Measurements from ENCODE around the gene CCDC183. TPM values are rescaled to one million over a fixed set of nuclear protein-coding genes. Genes with fewer than 3 reads are reported as not detected.

Gene CCDC183
- total and polyA plus RNA-seq, 4 donors, result 0.38 to 4.6 (median 2.2) TPM

GRCh38 chr9:136844761-136845464 lies 48.8 kb downstream of the CCDC183 start:
- peaks cover 2 to 32% (median 13%) of the 10 kb centered on the region in 5 donors for H3K4me1 ChIP-seq (ENCODE audit: control insufficient read depth in 5 of 5, insufficient read depth in 5 of 5, low read length in 5 of 5)

DNA sequence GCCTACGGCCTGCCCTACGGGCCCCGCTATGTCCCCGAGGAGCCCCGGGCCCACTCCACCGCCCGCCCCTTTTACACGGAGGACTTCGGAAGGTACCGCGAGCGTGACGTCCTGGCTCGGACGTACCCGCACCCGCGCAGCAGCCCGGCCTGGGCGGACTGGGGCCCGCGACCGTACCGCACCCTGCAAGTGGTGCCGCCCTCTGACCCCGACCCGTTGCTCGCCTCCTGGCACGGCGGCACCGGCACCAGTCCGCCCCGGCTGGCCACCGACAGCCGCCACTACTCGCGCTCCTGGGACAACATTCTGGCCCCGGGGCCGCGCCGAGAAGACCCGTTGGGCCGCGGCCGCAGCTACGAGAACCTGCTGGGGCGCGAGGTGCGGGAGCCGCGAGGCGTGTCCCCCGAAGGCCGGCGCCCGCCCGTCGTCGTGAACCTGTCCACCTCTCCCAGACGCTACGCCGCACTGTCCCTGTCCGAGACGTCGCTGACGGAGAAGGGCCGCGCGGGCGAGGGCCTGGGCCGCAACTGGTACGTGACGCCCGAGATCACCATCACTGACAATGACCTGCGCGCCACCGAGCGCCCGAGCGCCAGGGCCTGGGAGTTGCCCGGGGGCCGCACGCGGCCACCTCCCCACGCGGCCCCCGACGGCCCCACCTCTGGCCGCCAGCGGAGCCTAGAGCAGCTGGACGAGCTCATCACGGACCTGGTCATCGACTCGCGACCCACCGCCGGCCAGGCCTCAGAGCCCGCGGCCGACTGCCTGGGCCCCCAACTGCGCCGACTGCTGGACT lies 49.5 kb downstream of the CCDC183 start:
- DNase-seq, result no peak
- Histone ChIP-seq H3K4me1 (ENCODE audit: control insufficient read depth in 5 of 5, insufficient read depth in 5 of 5, low read length in 5 of 5) (peaks cover 3 to 36% (median 19%) of the 10 kb centered on the region in 5 donors), H3K27me3 (ENCODE audit: control insufficient read depth in 3 of 3, insufficient read depth in 3 of 3, low read length in 2 of 3) (peaks cover 3 to 21% (median 8%) of the 10 kb centered on the region in 3 donors), H3K4me3 (no peak overlapping the region), H3K36me3 (ENCODE audit: control insufficient read depth in 4 of 4, insufficient read depth in 4 of 4, low read length in 4 of 4) (peaks cover 0 to 5% (median 2%) of the 10 kb centered on the region in 4 donors), H3K9ac (ENCODE audit: insufficient read depth in 1 of 2, low read length in 2 of 2) (no peak overlapping the region), H3K9me3 (ENCODE audit: control insufficient read depth in 4 of 4, insufficient read depth in 3 of 4, low read length in 3 of 4) (peaks cover 0 to 3% (median 0%) of the 10 kb centered on the region in 4 donors), H3K27ac (ENCODE audit: low read depth in 1 of 2, low read length in 1 of 2) (no peak overlapping the region)
- TF ChIP-seq CTCF (IDR thresholded peaks at IDR 0.05; ENCODE audit: control extremely low read depth, extremely low read depth), result no peak
- ATAC-seq (ENCODE audit: insufficient read depth, low FRiP score), result no peak
- 18 to 27% methylated on average over 81 to 102 of the region's 102 CpGs for WGBS, 2 donors

More at GRCh38 chr9:136844761-136845464, 48.8 kb downstream of the CCDC183 start:
- WGBS, 2 donors, result 11 to 15% methylated on average over 57 to 88 of the region's 88 CpGs
- Histone ChIP-seq H3K36me3 (ENCODE audit: control insufficient read depth in 4 of 4, insufficient read depth in 4 of 4, low read length in 4 of 4) (peaks cover 0 to 8% (median 0%) of the 10 kb centered on the region in 4 donors), H3K27me3 (ENCODE audit: control insufficient read depth in 3 of 3, insufficient read depth in 3 of 3, low read length in 2 of 3) (peaks cover 3 to 21% (median 8%) of the 10 kb centered on the region in 3 donors), H3K9ac (ENCODE audit: insufficient read depth in 1 of 2, low read length in 2 of 2) (no peak overlapping the region), H3K27ac (ENCODE audit: low read depth in 1 of 2, low read length in 1 of 2) (no peak overlapping the region), H3K9me3 (ENCODE audit: control insufficient read depth in 4 of 4, insufficient read depth in 3 of 4, low read length in 3 of 4) (peaks cover 0 to 3% (median 0%) of the 10 kb centered on the region in 4 donors), H3K4me3 (no peak overlapping the region)
- DNase-seq (no peak), ATAC-seq (ENCODE audit: insufficient read depth, low FRiP score) (no peak)
- no peak for TF ChIP-seq CTCF (IDR thresholded peaks at IDR 0.05; ENCODE audit: control extremely low read depth, extremely low read depth)

DNA sequence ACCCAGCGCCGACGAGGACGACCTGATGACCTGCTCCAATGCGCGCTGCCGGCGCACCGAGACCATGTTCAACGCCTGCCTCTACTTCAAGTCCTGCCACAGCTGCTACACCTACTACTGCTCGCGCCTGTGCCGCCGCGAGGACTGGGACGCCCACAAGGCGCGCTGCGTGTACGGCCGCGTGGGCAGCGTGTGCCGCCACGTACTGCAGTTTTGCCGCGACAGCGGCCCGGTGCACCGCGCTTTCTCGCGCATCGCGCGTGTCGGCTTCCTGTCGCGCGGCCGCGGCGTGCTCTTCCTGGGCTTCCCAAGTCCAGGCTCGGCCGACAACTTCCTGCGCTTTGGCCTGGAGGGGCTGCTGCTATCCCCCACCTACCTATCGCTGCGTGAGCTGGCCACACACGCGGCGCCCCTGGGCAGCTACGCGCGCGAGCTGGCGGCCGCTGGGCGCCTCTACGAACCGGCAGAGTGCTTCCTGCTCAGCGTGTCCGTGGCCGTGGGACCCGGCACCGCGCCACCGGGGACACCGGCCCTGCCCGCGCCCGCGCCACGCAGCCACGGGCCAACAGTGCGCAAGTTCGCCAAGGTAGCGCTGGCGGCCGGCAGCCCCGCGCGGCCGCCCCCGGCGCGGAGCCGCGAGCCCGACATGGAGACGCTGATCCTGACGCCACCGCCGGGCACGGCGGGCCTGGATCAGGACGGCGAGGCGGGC lies 50.4 kb downstream of the CCDC183 start:
- DNase-seq, result no peak
- Histone ChIP-seq H3K9ac (ENCODE audit: insufficient read depth in 1 of 2, low read length in 2 of 2) (no peak overlapping the region), H3K4me1 (ENCODE audit: control insufficient read depth in 5 of 5, insufficient read depth in 5 of 5, low read length in 5 of 5) (peaks cover 3 to 32% (median 15%) of the 10 kb centered on the region in 5 donors), H3K27ac (ENCODE audit: low read depth in 1 of 2, low read length in 1 of 2) (no peak overlapping the region), H3K36me3 (ENCODE audit: control insufficient read depth in 4 of 4, insufficient read depth in 4 of 4, low read length in 4 of 4) (peaks cover 0 to 6% (median 2%) of the 10 kb centered on the region in 4 donors), H3K27me3 (ENCODE audit: control insufficient read depth in 3 of 3, insufficient read depth in 3 of 3, low read length in 2 of 3) (peaks cover 3 to 21% (median 8%) of the 10 kb centered on the region in 3 donors), H3K9me3 (ENCODE audit: control insufficient read depth in 4 of 4, insufficient read depth in 3 of 4, low read length in 3 of 4) (peaks cover 0 to 3% (median 0%) of the 10 kb centered on the region in 4 donors), H3K4me3 (no peak overlapping the region)
- TF ChIP-seq CTCF (IDR thresholded peaks at IDR 0.05; ENCODE audit: control extremely low read depth, extremely low read depth), result no peak
- 4% methylated on average over 95 to 98 of the region's 98 CpGs for WGBS, 2 donors
- ATAC-seq (ENCODE audit: insufficient read depth, low FRiP score), result no peak

Data from lung (tissue), 12 donors.